ENCODE data around the gene TRIM54.
"Not testable (repeated sequence)": the region's sequence is repeated elsewhere in the genome, so short reads cannot be mapped to it uniquely, and the experiment has no call there.

TRIM54 gene

GRCh38 chr2:27285481-27285880 is 3.3 kb downstream of the TRIM54 start:
- no peak for FAIRE-seq

- FAIRE-seq, result no peak
These were observed 6.4 kb downstream of the TRIM54 start for GRCh38 chr2:27288610-27289009.

GRCh38 chr2:27290549-27290948 is 8.3 kb downstream of the TRIM54 start:
- FAIRE-seq, result no peak

GRCh38 chr2:27291865-27292264 is 9.6 kb downstream of the TRIM54 start:
- FAIRE-seq, result no peak

DNA sequence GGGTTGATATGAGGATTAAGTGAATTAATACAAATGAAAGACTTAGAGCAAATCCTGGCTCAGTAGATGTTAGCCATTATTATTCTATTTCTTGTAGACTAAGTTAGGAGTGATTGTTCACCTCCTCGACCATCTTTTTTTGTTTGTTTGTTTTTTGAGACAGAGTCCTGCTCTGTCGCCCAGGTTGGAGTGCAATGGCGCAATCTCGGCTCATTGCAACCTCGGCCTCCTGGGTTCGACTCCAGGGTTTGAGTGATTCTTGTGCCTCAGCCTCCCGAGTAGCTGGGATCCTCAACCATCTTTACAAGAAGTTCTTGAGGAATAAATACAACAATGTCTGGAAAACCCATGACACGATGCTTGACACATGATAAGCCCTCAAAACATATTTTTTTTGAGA is 12.7 kb downstream of the TRIM54 start:
- no peak for FAIRE-seq

GRCh38 chr2:27296481-27296880 is 14.3 kb downstream of the TRIM54 start:
- no peak for FAIRE-seq

DNA sequence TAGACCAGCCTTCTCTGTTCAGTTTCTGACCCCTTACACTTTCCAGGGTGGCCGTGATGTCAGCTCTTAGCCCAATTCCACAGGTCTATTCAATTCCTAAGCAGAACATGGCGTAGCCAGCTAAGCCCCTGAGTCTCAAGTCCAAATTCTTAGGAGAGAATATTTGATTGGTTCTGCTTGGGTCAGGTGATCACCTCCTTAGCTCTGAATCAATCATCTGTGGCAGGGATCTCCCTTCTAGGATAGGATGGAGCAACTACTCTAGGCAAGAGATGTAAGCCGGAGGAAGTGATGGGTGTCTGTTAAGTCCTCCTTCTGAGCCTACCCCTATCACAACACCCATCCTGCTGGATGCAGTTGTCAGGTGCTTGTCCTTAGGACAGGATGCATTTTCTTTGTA is 15.0 kb downstream of the TRIM54 start:
- FAIRE-seq, result no peak

- FAIRE-seq, result no peak
These were observed 16.3 kb downstream of the TRIM54 start for GRCh38 chr2:27298391-27299080.

GRCh38 chr2:27300606-27301005 is 18.4 kb downstream of the TRIM54 start:
- FAIRE-seq, result not testable (repeated sequence)

GRCh38 chr2:27303093-27304025 is 21.1 kb downstream of the TRIM54 start:
- peak; percentile 58 for FAIRE-seq

GRCh38 chr2:27304488-27305240 is 22.4 kb downstream of the TRIM54 start:
- FAIRE-seq, result no peak

- FAIRE-seq, result no peak
These were observed 23.3 kb downstream of the TRIM54 start for GRCh38 chr2:27305516-27305915.

GRCh38 chr2:27306136-27306535 is 23.9 kb downstream of the TRIM54 start:
- FAIRE-seq, result no peak

GRCh38 chr2:27306573-27307286 is 24.5 kb downstream of the TRIM54 start:
- no peak for FAIRE-seq

- no peak for FAIRE-seq
These were observed 25.0 kb downstream of the TRIM54 start for GRCh38 chr2:27307287-27307544.

DNA sequence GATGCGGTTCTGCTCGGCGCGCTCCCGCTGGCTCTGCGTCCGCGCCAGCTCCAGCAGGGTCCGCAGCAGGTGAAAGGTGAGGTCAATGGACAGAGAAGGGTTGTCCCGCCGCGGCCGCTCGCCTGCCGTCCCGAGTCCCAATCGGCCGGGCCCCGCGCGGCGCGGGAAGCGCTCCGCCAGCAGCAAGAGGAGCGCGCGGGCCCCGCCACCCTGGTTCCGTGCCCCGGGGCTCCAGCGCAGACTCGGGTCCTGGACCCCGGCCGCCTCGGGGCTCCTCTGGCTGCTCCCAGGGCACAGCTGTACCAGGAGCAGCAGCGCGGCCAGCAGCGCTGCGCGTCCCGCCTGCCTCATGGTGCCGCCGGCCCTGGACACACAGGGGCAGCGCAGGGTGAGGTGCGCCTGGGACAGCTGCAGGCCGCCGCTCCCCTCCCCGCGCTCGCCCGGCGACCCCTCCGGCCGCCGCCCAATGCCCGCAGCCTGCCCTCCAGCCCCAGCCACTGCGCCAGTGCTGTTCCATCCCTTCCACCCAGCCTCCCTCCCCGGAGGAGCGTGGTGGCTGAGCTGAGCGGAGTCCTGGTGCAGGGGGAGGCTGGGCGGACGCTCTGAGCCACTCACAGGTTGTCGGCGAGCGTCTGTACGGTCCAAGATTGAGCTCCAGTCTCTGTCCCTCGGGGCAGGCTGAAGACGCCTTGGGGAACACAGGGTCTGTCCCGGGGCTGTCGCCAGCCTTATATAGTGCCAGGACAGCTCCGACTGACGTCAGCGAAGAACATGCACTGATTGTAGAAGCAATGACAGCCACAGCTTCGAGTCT is 25.5 kb downstream of the TRIM54 start:
- no peak for FAIRE-seq

DNA sequence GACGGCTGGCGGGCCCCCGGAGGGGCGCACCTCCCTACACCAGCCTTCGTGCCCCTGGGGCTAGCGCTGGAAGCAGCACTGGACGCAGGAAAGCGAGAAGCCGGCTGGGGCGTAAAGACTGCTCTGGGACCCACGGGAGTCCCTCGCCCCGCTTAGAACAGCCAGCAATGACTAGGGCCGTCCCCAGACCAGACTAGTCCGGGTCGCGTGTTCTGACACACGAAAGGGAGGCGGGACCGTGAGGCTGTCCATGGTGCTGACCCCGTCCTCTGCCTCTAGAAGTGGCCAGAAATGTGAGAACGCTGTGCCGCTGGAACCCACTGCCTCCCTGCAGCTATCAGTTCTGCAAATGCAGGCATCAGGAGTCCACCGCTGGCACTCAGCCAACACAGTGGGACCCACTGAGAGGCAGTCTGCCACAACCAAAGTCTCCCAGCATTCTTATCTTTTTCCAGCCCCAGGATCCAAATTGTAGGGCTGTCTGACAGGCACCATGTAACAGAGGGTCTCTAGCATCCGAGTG is 26.2 kb downstream of the TRIM54 start, which contains the start of gene UCN:
Gene UCN (minus strand): TSS at position 87 of the 523 bp plus-strand sequence. CDS start 550 bp downstream, outside the sequence.
- FAIRE-seq, result no peak

DNA sequence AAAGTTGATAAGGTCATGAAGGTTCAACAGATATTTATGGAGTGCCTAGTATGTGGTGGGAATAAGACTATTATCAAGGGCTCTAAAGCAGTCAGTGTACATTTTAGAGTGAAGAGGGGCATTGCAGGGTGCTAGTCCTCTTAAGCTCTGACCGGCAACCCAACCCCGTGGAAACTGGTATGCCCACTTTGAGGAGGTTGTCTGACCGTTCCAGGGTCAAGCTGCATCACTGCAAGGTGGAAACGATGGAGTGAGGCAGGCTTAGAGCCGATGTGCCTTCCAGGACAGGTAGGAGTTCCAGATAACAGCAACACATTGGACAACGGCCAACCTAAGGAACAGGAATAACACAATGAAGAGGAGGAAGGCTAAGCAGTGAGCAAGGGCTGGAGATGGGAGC is 27.4 kb downstream of the TRIM54 start:
- no peak for FAIRE-seq

GRCh38 chr2:27312152-27312551 is 29.9 kb downstream of the TRIM54 start:
- FAIRE-seq, result no peak

GRCh38 chr2:27313882-27314645 is 31.8 kb downstream of the TRIM54 start:
- FAIRE-seq, result no peak

DNA sequence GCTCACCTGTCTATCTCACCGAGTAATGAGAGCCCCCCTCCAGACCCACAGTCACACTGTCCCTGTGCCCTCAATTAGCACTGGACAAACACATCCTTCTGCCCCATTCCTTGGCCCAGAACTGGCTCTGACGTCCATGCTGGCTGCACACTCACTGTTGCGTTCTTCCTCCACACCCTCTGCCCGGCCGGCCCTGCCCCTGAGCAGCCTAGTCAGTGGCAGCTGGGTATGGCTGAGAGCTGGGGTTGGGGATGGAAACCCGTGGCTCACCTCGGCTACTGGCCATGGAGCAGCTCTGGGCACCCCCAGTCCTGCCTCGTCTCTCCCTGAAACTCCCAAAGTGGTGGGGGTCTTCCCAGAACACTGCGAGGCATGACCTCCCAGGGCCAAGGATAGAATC is 32.5 kb downstream of the TRIM54 start:
- no peak for FAIRE-seq

Data from endometrium (tissue), 2 donors.